ENCODE measurements around the gene WDR93.

DNA sequence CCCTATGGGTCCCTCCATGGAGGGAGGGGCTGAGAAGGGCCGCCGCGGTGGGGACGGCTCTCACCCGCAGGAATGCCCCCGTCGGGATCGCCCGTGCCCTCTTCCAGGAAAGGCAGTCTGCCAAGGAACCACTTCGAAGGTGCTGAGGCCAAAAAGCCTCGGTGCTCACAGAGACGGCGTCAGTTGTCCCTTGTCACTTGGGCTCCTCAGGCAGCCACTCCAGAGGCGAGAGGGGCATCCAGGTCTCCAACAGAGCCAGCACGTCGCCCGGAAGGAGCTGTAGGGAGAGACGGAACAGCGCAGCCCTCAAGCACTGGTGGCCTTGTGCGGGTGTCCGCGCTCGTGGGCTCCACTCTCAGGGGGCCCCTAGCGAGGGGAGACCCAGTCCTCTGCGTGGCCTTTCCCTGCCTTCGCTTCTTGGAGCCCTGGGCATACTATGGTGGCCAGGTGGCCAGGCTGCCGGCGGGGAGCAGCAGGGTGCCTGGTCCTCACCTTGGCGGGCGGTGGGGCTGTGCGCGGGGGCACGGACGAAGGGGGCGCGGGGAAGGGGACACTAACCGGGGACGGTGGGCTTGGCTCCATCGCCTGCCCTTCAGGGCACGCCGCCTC, 59.4 kb downstream of the WDR93 start:
- TF ChIP-seq, protein P1, sequence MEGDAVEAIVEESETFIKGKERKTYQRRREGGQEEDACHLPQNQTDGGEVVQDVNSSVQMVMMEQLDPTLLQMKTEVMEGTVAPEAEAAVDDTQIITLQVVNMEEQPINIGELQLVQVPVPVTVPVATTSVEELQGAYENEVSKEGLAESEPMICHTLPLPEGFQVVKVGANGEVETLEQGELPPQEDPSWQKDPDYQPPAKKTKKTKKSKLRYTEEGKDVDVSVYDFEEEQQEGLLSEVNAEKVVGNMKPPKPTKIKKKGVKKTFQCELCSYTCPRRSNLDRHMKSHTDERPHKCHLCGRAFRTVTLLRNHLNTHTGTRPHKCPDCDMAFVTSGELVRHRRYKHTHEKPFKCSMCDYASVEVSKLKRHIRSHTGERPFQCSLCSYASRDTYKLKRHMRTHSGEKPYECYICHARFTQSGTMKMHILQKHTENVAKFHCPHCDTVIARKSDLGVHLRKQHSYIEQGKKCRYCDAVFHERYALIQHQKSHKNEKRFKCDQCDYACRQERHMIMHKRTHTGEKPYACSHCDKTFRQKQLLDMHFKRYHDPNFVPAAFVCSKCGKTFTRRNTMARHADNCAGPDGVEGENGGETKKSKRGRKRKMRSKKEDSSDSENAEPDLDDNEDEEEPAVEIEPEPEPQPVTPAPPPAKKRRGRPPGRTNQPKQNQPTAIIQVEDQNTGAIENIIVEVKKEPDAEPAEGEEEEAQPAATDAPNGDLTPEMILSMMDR (IDR thresholded peaks at IDR 0.05): no peak
- TF ChIP-seq ZFX (IDR thresholded peaks at IDR 0.05; ENCODE audit: borderline replicate concordance): no peak
